ENCODE data around the gene ZNF273. TPM values are rescaled to one million over a fixed set of nuclear protein-coding genes. Genes with fewer than 3 reads are reported as not detected.
"Not testable (repeated sequence)": the region's sequence is repeated elsewhere in the genome, so short reads cannot be mapped to it uniquely, and the experiment has no call there.

ZNF273 gene
- total RNA-seq, result 5.1 and 7.1 TPM in 2 replicates

GRCh38 chr7:64902806-64903721, at the start of gene ZNF273:
ZNF273 (plus strand) TSS chr7:64903273; CDS start chr7:64903318, 45 bp downstream.
- Histone ChIP-seq H3K27me3 (ENCODE audit: insufficient read depth, low read length) (no peaks in the 10 kb centered on the region), H4K20me1 (ENCODE audit: insufficient read depth, low read length) (no peaks in the 10 kb centered on the region), H3K4me3 (ENCODE audit: insufficient read depth, low read length) (peak within 1 kb of the TSS; percentile 98), H3K27ac (ENCODE audit: low read depth, low read length) (peak within 1 kb of the TSS; percentile 89), H3K36me3 (ENCODE audit: insufficient read depth, low read length) (no peaks in the 10 kb centered on the region), H3K4me1 (ENCODE audit: insufficient read depth, low read length) (peaks cover 19% of the 10 kb centered on the region), H3K4me2 (ENCODE audit: insufficient read depth, low read length) (peak within 1 kb of the TSS; percentile 89), H3K9me3 (ENCODE audit: low read depth, low read length) (no peaks in the 10 kb centered on the region), H3K79me2 (ENCODE audit: insufficient read depth, low read length) (peaks cover 31% of the 10 kb centered on the region), H2AFZ (ENCODE audit: low read length) (peak within 1 kb of the TSS; percentile 100)
- TF ChIP-seq CTCF (IDR thresholded peaks at IDR 0.05; ENCODE audit: extremely low read depth, low read depth, low read length), result no peak
- DNase-seq (ENCODE audit: insufficient read length, low spot score, missing footprints), result peak; percentile 93

GRCh38 chr7:64853679-64854078, 49.4 kb upstream of the ZNF273 start:
- Histone ChIP-seq H3K27me3 (ENCODE audit: insufficient read depth, low read length) (no peaks in the 10 kb centered on the region), H3K36me3 (ENCODE audit: insufficient read depth, low read length) (no peaks in the 10 kb centered on the region), H3K4me3 (ENCODE audit: insufficient read depth, low read length) (no peak overlapping the region), H3K79me2 (ENCODE audit: insufficient read depth, low read length) (no peaks in the 10 kb centered on the region), H3K4me2 (ENCODE audit: insufficient read depth, low read length) (no peak overlapping the region), H3K9me3 (ENCODE audit: low read depth, low read length) (no peaks in the 10 kb centered on the region), H4K20me1 (ENCODE audit: insufficient read depth, low read length) (no peaks in the 10 kb centered on the region), H3K27ac (ENCODE audit: low read depth, low read length) (no peak overlapping the region), H3K4me1 (ENCODE audit: insufficient read depth, low read length) (peaks cover 6% of the 10 kb centered on the region), H2AFZ (ENCODE audit: low read length) (no peak overlapping the region)
- no peak for DNase-seq (ENCODE audit: insufficient read length, low spot score, missing footprints)
- TF ChIP-seq CTCF (IDR thresholded peaks at IDR 0.05; ENCODE audit: extremely low read depth, low read depth, low read length), result no peak

- Histone ChIP-seq H3K4me2 (ENCODE audit: insufficient read depth, low read length) (no peak overlapping the region), H3K36me3 (ENCODE audit: insufficient read depth, low read length) (no peaks in the 10 kb centered on the region), H3K27ac (ENCODE audit: low read depth, low read length) (no peak overlapping the region), H3K27me3 (ENCODE audit: insufficient read depth, low read length) (no peaks in the 10 kb centered on the region), H3K4me1 (ENCODE audit: insufficient read depth, low read length) (peaks cover under 1% of the 10 kb centered on the region), H3K9me3 (ENCODE audit: low read depth, low read length) (no peaks in the 10 kb centered on the region), H4K20me1 (ENCODE audit: insufficient read depth, low read length) (no peaks in the 10 kb centered on the region), H3K4me3 (ENCODE audit: insufficient read depth, low read length) (no peak overlapping the region), H3K79me2 (ENCODE audit: insufficient read depth, low read length) (no peaks in the 10 kb centered on the region), H2AFZ (ENCODE audit: low read length) (no peak overlapping the region)
- no peak for DNase-seq (ENCODE audit: insufficient read length, low spot score, missing footprints)
- TF ChIP-seq CTCF (IDR thresholded peaks at IDR 0.05; ENCODE audit: extremely low read depth, low read depth, low read length), result no peak
Observed at GRCh38 chr7:64854969-64855368, 48.1 kb upstream of the ZNF273 start.

GRCh38 chr7:64863021-64863420, 40.1 kb upstream of the ZNF273 start:
- H3K4me1 ChIP-seq (ENCODE audit: insufficient read depth, low read length), result no peaks in the 10 kb centered on the region
- TF ChIP-seq CTCF (IDR thresholded peaks at IDR 0.05; ENCODE audit: extremely low read depth, low read depth, low read length), result no peak

GRCh38 chr7:64863530-64863929, 39.5 kb upstream of the ZNF273 start:
- not testable (repeated sequence) for DNase-seq (ENCODE audit: insufficient read length, low spot score, missing footprints); H3K36me3 ChIP-seq (ENCODE audit: insufficient read depth, low read length); H3K4me2 ChIP-seq (ENCODE audit: insufficient read depth, low read length); H4K20me1 ChIP-seq (ENCODE audit: insufficient read depth, low read length); H3K27ac ChIP-seq (ENCODE audit: low read depth, low read length); H3K4me3 ChIP-seq (ENCODE audit: insufficient read depth, low read length); H3K27me3 ChIP-seq (ENCODE audit: insufficient read depth, low read length); H3K79me2 ChIP-seq (ENCODE audit: insufficient read depth, low read length); H2AFZ ChIP-seq (ENCODE audit: low read length); H3K9me3 ChIP-seq (ENCODE audit: low read depth, low read length); H3K4me1 ChIP-seq (ENCODE audit: insufficient read depth, low read length)

More at GRCh38 chr7:64863021-64863420, 40.1 kb upstream of the ZNF273 start:
- H3K27ac ChIP-seq (ENCODE audit: low read depth, low read length), result no peak overlapping the region
- no peak overlapping the region for H3K4me2 ChIP-seq (ENCODE audit: insufficient read depth, low read length)
- DNase-seq (ENCODE audit: insufficient read length, low spot score, missing footprints), result no peak
- no peaks in the 10 kb centered on the region for H3K9me3 ChIP-seq (ENCODE audit: low read depth, low read length)
- H3K36me3 ChIP-seq (ENCODE audit: insufficient read depth, low read length), result no peaks in the 10 kb centered on the region
- H3K27me3 ChIP-seq (ENCODE audit: insufficient read depth, low read length), result no peaks in the 10 kb centered on the region
- H2AFZ ChIP-seq (ENCODE audit: low read length), result no peak overlapping the region
- H4K20me1 ChIP-seq (ENCODE audit: insufficient read depth, low read length), result no peaks in the 10 kb centered on the region
- no peaks in the 10 kb centered on the region for H3K79me2 ChIP-seq (ENCODE audit: insufficient read depth, low read length)
- H3K4me3 ChIP-seq (ENCODE audit: insufficient read depth, low read length), result no peak overlapping the region
